HEK293T (cell line): ENCODE results near the gene ADGRL3.

Source experiments
- ARNT ChIP-seq: fragments of 450-650 bp; IDR thresholded peaks from 2 replicates; pipeline ENCODE4 v1.6.1; 2017; ENCODE audit warnings: mild to moderate bottlenecking
- ELF4 ChIP-seq: fragments of 450-650 bp; IDR thresholded peaks from 2 replicates; pipeline ENCODE4 v1.6.1; 2017; ENCODE audit warnings: antibody characterized with exemption
- FOXA1 ChIP-seq: fragments of 450-650 bp; IDR thresholded peaks from 2 replicates; pipeline ENCODE4 v1.6.1; 2016; ENCODE audit warnings: mild to moderate bottlenecking
- FOXK2 ChIP-seq: fragments of 450-650 bp; IDR thresholded peaks from 2 replicates; pipeline ENCODE4 v1.6.1; 2016; ENCODE audit warnings: mild to moderate bottlenecking
- HDGF ChIP-seq: fragments of 450-650 bp; IDR thresholded peaks from 2 replicates; pipeline ENCODE4 v1.6.1; 2017; ENCODE audit warnings: antibody characterized with exemption, borderline replicate concordance
- L3MBTL2 ChIP-seq: fragments of 450-650 bp; conservative IDR thresholded peaks from 2 replicates; pipeline ENCODE4 v1.6.1; 2016; ENCODE audit warnings: mild to moderate bottlenecking
- NFRKB ChIP-seq: fragments of 450-650 bp; IDR thresholded peaks from 2 replicates; pipeline ENCODE4 v1.6.1; 2016; ENCODE audit warnings: mild to moderate bottlenecking, moderate library complexity
- SP1 ChIP-seq: fragments of 450-650 bp; IDR thresholded peaks from 2 replicates; pipeline ENCODE4 v1.6.1; 2017

- no peak for TF ChIP-seq SP1
- no peak for TF ChIP-seq NFRKB
- no peak for TF ChIP-seq HDGF
- TF ChIP-seq L3MBTL2 = no peak
- no peak for TF ChIP-seq FOXK2
- no peak for TF ChIP-seq ELF4
- TF ChIP-seq FOXA1 = no peak
- TF ChIP-seq ARNT = no peak
Measured at GRCh38 chr4:61938250-61938846, 738.2 kb downstream of the ADGRL3 start.
